GM23248 (cell line): ENCODE data around the gene FYB2.

Experiments used
- EZH2 ChIP-seq: fragments of 200-600 bp; sonication (generic); IDR thresholded peaks from 2 replicates; pipeline ENCODE4 v1.6.1; 2018; ENCODE audit warnings: antibody characterized with exemption, mild to moderate bottlenecking; ENCODE audit not compliant: insufficient read depth, poor library complexity, severe bottlenecking
- EZH2phosphoT487 ChIP-seq: fragments of 200-600 bp; sonication (generic); IDR thresholded peaks from 2 replicates; pipeline ENCODE4 v1.6.1; 2018; ENCODE audit warnings: antibody characterized with exemption, moderate library complexity, mild to moderate bottlenecking, low read depth; ENCODE audit not compliant: insufficient read depth

DNA sequence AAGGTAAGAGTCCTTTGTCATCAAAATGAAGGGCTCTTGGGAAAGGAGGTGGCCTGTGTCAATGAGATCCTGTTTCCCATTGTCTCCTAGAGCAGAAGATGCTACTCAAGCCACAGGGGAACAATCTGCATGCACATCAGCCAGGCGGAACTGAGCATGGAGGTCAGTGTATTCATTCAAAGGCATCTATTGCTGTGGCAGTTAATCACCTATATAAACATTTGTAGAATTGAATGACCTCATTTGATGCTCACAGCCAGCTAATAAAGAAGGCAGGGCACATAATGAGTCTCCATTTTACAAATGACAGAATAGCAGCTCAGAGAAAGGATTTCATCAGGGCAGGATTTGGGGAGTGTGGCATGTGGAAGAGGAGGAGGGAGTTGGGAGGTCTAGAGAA is 5.7 kb upstream of the FYB2 start:
- TF ChIP-seq EZH2phosphoT487 (no peak), EZH2 (no peak)
